HG02678 (cell line): ENCODE results near the gene FFAR4.

Experiments used
- ATAC-seq: cut with Tn5 transposase; IDR thresholded peaks from one replicate; pipeline ENCODE4 v1.9.1; 2021; ENCODE audit warnings: mild to moderate bottlenecking, moderate library complexity; ENCODE audit not compliant: unreplicated experiment

Gene FFAR4

DNA sequence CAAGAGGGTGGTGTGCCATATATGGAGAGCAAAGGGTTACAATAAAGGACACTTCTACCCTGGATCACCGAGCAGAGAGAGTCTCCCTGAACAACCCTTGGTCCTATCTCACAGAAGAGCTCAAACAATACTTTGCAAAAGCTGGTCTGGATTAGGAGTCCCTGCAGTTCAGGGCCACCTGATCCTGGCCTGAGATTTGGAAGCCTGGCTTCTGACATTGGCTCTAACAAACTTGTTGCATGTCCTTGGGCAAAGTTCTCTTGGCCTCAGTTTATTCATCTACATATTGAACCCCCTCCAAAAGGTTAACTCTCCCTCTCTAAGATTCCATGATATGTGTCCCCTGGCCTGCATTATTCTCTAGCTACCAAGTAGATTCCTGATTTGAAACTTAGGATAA is 32.9 kb downstream of the FFAR4 start:
- no peak for ATAC-seq

DNA sequence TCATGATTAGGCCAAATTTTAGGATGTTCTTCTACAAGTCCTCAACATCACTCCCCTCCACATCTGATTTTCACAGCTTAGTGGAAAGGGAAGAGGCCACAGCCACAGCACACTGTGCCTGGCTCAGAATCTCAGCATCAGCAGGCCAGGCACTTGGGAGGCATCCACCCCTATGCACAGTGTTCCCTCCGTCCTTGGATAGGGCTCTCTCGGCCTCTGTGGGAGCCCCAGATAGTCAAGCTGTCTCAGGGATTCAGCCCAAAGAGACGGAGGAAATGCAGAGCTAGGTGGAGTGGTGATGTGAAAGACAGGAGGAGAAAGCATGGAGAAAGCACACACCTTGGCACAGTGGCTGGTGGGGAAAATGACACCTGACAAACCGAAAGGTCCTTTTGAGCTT is 33.3 kb downstream of the FFAR4 start:
- no peak for ATAC-seq

DNA sequence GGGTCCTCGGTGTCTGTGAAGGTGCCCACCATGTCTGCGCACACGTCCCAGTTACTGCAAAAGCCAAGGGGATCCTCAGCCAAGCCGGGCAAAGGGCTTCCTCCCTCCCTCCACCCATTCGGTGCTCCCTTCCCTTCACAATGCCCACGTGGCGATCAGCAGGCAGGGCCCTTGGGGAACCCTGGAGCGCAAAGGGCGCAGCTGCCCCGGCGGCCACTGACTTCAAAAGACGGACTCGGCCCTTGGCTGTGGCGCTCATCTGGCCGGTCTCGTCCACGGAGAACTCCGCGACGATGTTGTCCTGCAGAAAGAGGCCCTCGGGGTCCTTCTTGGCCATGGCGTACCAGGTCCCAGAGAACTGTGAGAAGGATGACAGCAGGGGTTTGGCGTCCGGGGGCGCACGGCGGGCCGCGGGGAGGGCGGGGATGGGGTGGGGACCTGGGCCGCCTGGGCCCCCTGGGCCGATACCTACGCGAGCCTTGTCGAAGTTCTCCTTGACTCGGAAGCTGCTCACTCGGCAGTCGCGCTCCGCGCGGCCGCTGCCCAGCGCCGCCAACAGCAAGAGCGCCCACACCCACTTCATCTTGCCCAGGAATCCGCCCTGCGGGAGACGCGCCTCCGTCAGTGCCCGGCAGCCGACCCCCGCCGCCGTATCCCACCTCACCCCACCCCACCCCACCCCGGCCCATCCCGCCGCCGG is 34.1 kb downstream of the FFAR4 start:
- no peak for ATAC-seq

DNA sequence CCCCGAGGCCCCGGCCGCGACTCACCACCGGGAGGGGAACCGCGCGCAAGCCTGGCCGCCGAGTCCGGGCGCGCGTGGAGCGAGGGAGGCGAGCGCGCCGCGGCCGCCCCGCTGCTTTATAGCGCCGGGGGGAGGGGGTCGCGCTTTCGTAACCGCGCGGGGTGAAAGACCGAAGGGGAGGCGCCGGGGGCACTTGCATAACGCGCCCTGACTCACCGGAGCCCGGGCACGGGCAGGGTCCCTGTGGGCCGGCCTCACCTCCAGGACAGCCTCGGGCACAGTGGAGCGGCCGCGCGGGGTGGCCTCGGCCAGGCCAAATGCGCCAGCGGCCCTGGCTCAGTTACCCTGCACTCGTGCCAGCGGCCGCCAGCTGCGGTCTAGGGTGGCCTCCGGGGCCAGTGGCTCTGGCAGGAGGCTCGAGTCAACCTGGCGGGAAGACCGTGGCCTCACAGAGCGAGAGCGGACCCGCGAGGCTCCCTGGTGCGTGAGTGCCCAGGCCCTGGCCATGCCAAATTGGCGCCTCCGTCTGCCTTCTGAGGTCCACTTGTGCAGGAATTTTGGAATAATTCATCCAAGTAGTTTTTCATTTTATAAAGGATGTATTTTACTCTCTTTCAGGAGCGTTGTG is 34.8 kb downstream of the FFAR4 start, which contains the start of gene RBP4:
TSS of gene RBP4 (minus strand) at position 90 of the 628 bp plus-strand sequence. CDS start 207 bp downstream, outside the sequence.
- ATAC-seq, result no peak

DNA sequence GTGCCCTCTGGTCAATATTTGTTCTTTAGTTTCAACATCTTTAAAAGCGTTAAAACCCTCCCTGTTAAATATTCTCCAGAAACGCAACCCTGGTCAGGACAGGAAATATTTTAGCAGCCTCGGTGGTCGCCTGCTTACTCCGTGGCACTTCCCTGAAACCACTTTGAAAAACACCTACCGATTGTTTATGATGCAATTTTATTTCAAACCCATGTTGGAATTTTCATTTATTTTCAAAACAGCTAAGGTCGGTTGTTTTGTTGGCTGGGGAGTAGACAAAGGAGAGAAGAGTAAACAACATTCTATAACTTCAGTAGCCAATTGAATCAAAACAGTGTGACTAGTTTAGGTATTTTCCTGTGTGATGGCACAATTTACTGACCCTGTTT is 35.3 kb downstream of the FFAR4 start:
- ATAC-seq, result no peak

DNA sequence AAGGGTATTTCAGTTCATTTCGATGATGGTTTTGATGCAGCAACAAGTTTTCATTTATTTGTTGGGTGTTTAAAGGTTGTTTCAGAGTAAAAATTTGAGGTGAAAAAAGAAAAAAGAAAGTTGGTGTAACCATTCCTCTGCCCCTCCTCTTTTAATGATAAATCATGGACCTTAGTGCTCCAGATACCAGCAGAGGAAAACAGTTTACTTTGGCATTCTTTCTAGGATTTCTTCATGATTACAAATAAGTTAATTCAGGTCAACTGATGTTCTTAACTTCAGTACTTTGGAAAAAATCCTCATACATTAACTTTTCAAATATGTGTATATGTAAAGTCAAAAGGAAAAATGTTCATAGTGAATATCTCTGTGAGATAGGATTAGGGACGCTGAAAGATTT is 36.6 kb downstream of the FFAR4 start:
- no peak for ATAC-seq

DNA sequence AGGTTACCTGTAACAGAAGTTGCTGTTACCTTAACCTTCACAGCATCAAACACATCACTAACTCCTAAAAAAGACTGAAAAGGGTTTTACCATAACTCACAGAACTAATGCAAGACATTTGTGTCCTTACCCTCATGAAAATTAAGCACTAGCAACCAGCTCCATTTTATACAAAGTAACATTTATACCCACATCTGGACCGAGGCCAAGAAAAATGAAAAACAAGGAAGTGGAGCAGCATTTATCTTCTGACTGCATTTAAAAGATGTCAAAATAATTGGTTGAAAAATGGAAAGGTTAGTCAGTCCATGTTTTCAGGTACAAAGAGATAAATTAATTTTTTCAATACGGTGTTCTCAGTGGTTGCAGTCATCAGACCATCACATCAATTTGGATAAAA is 37.7 kb downstream of the FFAR4 start:
- no peak for ATAC-seq

DNA sequence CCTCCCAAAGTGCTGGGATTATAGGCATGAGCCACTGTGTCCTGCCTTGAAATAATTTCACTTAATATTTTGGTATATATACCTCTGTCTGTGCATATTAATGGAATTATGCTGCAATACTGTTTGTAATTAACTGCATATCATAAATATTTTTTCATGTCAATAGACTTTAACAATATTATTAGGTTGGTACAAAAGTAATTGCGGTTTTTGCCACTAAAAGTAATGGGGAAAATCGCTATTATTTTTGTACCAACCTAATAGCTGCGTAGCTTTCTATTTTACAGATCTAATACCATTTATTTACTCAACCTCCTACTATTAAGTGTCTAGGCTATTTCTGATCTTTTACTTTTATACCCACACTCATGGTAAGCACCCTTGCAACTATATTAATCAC is 42.0 kb downstream of the FFAR4 start:
- no peak for ATAC-seq

DNA sequence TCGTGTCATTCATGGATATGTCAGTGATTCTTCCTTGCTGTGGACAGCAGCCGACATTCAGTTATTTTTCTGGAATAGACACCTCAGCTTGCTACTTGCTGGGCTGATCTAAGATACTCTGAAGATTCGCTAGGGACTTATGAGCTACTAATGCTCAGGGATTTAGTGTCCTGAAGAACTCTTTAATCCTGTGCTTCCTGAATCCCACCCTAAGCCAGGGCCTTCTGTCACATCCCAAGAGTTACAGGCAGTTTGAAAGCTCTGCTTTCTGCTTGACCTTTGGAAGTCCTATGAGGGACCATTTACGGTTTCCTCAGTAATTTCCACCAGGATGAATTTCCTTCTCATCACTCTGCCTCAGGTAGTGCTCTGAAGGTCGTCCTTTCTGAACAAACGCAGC is 45.8 kb downstream of the FFAR4 start, which contains the start of gene PDE6C:
TSS of gene PDE6C (plus strand) at position 227 of the 400 bp plus-strand sequence. CDS start 189 bp downstream, outside the sequence.
- no peak for ATAC-seq

DNA sequence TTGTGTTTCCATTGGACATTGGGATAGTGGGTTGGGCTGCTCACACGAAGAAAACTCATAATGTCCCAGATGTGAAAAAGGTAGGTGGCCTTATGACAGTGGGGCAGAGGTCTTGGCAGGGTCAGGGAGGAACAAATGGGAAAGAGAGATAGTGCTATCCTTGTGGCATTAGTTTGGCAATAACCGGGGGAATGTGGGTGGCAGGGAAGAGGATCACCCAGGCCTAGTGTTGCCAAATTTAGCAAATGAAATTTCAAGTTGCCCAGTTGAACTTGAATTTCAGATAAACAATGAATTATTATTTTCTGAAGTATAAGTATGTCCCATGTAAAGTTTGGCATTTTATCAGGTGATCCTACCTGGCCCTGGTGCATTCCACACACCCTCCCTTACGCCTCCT is 46.7 kb downstream of the FFAR4 start:
- no peak for ATAC-seq

DNA sequence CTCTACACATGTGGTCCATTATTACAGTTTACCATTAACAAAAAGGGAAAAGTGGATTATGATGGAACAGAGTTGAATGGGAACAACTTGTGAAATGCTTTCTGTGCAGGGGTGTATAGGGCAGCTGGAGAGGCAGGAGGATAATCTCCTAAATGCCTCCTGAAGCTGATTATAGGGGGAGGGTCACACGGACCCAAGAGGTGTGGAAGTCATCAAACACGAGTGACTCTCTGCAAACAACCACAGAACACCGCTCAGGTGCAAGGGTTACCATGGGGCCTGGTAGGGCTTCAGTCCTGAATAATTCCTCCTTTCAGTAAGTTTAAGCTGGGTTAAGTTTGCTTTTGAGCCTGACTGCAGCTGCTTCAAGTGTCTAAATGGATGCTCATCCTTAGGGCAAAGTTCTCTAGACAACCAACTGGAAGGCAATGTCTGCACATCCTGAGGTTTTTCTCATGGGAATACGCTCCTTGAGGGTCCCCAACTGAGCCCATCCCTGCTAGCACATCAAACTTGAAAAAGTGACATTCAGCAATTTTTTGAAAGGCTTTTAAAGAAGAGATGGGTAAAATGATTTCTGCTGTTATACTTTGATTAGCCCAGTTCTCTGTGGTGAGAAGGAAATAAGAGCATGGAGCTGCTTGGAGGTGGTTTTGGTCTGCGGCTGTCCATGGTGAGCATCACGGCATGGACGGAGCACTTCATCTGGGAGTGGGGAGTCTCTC is 47.8 kb downstream of the FFAR4 start:
- ATAC-seq, result no peak

DNA sequence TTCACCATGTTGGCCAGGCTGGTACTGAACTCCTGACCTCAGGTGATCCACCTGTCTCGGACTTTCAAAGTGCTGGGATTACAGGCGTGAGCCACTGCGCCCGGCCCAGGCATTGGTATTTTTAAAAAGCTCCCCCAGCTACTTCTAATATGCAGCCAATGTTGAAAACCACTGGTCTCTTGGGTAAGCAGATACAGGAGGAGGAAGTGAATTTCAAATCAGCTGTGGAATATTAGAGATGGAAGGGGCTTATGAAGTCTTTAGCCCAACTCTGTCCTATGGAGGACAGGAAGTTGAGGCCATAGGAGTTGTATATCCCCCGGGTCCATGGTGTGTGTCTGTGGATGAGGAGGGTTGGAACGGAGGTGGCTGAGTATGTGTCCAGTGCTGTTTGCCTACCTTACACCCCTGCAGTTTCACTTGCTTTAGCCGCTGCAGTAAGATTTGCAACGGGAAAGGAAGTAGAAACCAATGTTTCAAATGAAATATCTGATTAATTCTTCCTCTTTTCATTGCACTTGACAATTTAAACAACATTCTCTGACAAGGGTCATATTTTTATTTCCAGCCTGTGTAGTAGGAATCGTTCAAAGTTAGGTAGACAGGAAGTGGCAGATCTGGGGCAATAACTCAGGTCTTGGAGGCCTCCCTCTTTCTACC is 49.2 kb downstream of the FFAR4 start:
- ATAC-seq, result no peak

DNA sequence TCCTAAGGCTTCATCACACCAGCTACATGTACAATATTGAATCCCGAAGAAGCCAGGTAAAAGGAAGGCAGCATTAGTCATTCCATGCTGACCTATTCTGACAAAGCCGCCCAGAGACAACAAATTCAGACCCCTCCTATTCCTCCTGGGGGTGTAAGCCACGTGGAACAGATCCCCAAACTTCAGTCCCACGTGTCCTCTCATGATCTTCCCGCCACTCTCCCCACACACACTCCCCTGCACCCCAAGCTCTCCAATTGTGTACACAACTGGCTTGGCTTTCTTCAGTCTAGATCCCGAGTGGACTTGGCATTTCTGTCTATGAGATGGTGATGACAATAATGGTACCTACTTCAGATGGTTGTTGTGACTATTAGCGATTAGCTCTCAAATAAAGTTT is 54.5 kb downstream of the FFAR4 start:
- no peak for ATAC-seq

DNA sequence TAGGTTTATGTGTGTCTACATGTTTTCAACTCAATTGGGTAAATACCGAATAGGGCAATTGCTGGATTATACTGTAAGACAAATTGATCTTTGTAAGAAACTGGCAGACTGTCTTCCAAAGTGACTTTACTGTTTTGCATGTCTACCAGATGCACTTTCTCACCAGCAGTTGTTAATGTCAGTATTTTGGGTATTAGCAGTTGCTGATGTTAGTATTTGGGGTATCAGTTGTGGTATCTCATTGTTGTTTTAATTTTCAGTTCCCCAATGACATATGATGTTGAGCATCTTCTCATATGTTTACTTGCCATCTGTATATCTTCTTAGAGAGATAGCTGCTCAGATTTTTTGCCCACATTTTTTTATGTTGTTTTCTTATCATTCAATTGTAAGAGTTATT is 56.5 kb downstream of the FFAR4 start:
- no peak for ATAC-seq

DNA sequence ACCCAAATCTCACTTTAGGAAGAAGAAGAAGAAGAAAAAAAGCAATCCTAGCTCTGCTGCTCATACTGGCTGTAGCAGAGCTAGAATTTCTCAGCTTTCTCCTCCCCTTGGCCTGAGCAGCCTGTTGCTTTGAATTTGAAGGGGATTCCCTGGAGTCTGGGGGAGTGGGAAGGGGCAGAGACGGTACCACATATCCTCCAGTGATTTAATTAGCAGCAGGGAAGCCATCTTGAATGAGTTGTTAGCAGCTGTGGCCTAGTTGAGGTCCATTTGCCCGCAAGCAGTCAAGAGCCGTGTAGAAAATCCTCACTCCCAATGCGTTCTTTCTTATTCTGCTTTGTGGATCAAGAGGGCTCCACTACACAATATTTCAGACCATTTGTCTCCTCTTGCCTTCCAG is 62.4 kb downstream of the FFAR4 start:
- ATAC-seq, result no peak

DNA sequence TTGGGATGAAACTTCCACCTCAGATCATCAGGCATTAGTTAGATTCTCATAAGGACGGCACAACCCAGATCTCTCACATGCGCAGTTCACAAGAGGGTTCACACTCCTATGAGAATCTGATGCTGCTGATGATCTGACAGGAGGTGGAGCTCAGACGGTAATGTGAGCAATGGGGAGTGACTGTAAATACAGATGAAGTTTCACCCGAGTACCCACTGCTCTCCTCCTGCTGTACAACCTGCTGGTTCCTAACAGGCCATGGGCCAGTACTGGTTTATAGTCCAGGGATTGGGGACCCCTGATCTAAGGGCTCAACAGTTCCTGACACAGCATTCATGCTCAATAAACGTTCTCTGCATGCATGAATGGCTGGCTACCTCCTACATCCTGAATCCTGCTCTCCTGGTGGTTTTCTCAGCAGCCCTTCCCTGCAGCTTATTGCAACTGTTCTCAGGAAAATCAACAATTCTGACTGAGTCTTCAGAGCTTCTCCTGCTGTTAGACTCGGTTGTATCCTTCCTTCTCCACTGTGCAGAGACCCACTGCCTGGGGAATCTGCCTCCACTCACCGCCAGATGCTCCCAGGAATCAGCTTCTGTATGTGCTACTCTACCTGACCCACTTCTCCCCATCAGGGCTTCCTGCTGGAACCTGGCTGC is 63.3 kb downstream of the FFAR4 start:
- ATAC-seq, result no peak

DNA sequence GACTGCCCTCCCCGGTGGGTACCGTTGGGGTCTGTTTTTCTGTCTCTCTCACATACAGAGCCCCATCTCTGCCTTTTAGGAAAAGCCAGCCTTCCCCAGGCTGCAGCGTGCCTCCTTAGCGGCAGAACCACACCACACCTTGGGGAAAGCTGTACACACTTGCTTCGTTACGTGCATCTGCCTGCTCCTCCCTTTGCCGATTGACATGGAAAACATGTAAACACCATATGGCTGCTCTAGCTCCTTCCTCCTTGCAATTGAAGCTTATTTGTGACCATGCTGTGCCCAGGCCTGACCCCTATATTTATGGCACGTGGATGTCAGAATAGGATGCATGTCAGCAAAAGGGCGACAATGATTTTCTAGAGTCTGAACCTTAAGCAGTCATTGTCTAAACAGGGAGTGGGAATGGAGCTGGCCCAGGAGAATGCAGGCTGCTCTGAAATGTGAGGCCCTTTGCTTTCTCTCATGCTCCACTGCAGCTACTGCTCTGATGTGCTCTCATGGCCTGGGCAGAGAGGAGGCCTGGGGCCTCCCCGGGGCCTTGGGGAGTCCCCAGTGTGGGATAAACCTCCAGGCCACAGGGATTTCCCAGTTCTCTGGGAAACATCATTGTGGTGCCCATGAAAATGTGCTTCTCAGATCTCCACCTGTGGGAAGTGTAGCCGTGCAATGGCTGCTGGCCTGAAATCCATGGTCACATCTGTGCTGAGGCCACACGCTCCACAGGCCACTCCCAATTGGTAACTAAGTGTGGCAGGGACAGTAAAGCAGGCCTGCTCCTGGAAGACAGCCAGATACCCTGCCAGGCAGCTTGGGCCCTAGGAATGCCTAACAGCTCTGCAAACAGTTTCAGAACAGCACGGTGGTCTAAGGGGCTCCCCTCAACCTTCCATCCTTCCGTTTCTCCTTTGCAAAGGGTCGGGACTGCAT is 64.4 kb downstream of the FFAR4 start:
- ATAC-seq, result no peak
